K562 (cell line): ENCODE data around the gene TNPO3. TPM values are rescaled to one million over a fixed set of nuclear protein-coding genes. Genes with fewer than 3 reads are reported as not detected.

Experiments used
- ATAC-seq: fragments of 200-7000 bp; cut with Tn5 transposase; 3 replicates; pipeline ENCODE4 v1.9.1; 2020; ENCODE audit warnings: moderate library complexity
- BruUV-seq: library from RNA; stranded (reverse); fragments of 400-500 nt; replicated peaks from 2 replicates; lab custom pipeline; 2021; lab: Mats Ljungman, UMichigan
- CTCF ChIA-PET: fragments of 300-600 bp; formaldehyde crosslinking; extraction: SDS; loops from one replicate; lab custom pipeline; 2021; ENCODE audit warnings: low intra/inter-chr PET ratio; lab: Yijun Ruan, JAX
- POLR2A ChIA-PET: fragments of 300-600, 350-650 bp; sonication (Branson Sonifier 250); formaldehyde crosslinking; extraction: SDS; loops from one replicate; lab custom pipeline; 2021; ENCODE audit warnings: antibody characterized with exemption, inconsistent platforms; lab: Yijun Ruan, JAX
- DNase-seq, 4 experiments: peaks; one replicate each; pipeline versions ENCODE4 v3.0.0 to v3.0.0-alpha.2; 2011 to 2018; ENCODE audit warnings: low spot score in 3 of 4, mixed read lengths in 3 of 4; ENCODE audit errors: extremely low read depth in 1 of 4
- FAIRE-seq: peaks from 2 replicates; lab custom pipeline; 2011; peaks lifted over from hg19 to GRCh38; lab: Jason Lieb, UNC
- H2AFZ ChIP-seq: 2 replicates; pipeline ENCODE4 v1.6.0; 2011; ENCODE audit warnings: low read depth, low read length, control low read depth, inconsistent platforms
- H3K27ac ChIP-seq: fragments of 200-600 bp; 3 replicates; pipeline ENCODE4 v1.8.0; 2011; ENCODE audit warnings: low read depth, mild to moderate bottlenecking, control low read depth, inconsistent platforms, low read length, moderate library complexity, mixed read lengths; ENCODE audit errors: extremely low read depth
- H3K27me3 ChIP-seq, 2 experiments: fragments of 300-600 bp in 1 of 2; 2 replicates in 1 of 2; 3 replicates in 1 of 2; pipeline versions ENCODE4 v1.6.0 to v1.8.0; 2011; ENCODE audit warnings: inconsistent platforms in 2 of 2, low read length in 2 of 2, mild to moderate bottlenecking in 1 of 2, mixed read lengths in 1 of 2, moderate library complexity in 1 of 2; ENCODE audit not compliant: control insufficient read depth in 2 of 2, insufficient read depth in 2 of 2
- H3K36me3 ChIP-seq: fragments of 300-600 bp; 3 replicates; pipeline ENCODE4 v1.8.0; 2011; ENCODE audit warnings: mild to moderate bottlenecking, low read length, inconsistent platforms; ENCODE audit not compliant: control insufficient read depth, insufficient read depth
- H3K4me1 ChIP-seq, 2 experiments: fragments of 200-600 bp in 1 of 2; replicated peaks in 1 of 2; 2 replicates in 1 of 2; 3 replicates in 1 of 2; pipeline versions ENCODE4 v1.5.1 to v1.8.0; 2011; ENCODE audit warnings: inconsistent platforms in 2 of 2, low read length in 2 of 2, mild to moderate bottlenecking in 1 of 2, mixed read lengths in 1 of 2, moderate library complexity in 1 of 2; ENCODE audit not compliant: control insufficient read depth in 2 of 2, insufficient read depth in 2 of 2
- H3K4me2 ChIP-seq: 2 replicates; pipeline ENCODE4 v1.6.1; 2011; ENCODE audit warnings: low read length, control low read depth, inconsistent platforms, mixed read lengths; ENCODE audit not compliant: insufficient read depth
- H3K4me3 ChIP-seq: fragments of 200-600 bp; sonication (generic), shearing (Covaris generic); 2 replicates; pipeline ENCODE4 v1.5.1; 2016; ENCODE audit warnings: control low read depth, inconsistent platforms
- H3K79me2 ChIP-seq: fragments of 200-600 bp; 3 replicates; pipeline ENCODE4 v1.8.0; 2011; ENCODE audit warnings: low read length, inconsistent platforms; ENCODE audit not compliant: control insufficient read depth, insufficient read depth
- H3K9ac ChIP-seq, 2 experiments: 2 replicates each; pipeline versions ENCODE4 v1.6.0 to v1.6.1; 2011; ENCODE audit warnings: low read depth in 2 of 2, low read length in 2 of 2, control low read depth in 1 of 2, inconsistent platforms in 1 of 2, mild to moderate bottlenecking in 1 of 2, mixed read lengths in 1 of 2; ENCODE audit not compliant: insufficient read depth in 1 of 2
- H3K9me1 ChIP-seq: one replicate; pipeline ENCODE4 v1.6.0; 2011; ENCODE audit warnings: inconsistent platforms, mild to moderate bottlenecking, low read length, moderate library complexity; ENCODE audit not compliant: control insufficient read depth, insufficient read depth
- H3K9me3 ChIP-seq: replicated peaks from 2 replicates; pipeline ENCODE4 v1.5.1; 2011; ENCODE audit warnings: low read depth, low read length, inconsistent platforms; ENCODE audit not compliant: control insufficient read depth, insufficient read depth
- H4K20me1 ChIP-seq: replicated peaks from 2 replicates; pipeline ENCODE4 v1.6.1; 2011; ENCODE audit warnings: low read length, inconsistent platforms, mixed read lengths; ENCODE audit not compliant: control insufficient read depth, insufficient read depth
- SREBF1 ChIP-seq: fragments of 150-350 bp; IDR thresholded peaks from 2 replicates; pipeline ENCODE4 v1.6.1; 2014; ENCODE audit warnings: antibody characterized with exemption, low read depth, low read length, borderline replicate concordance
- ZBTB7A ChIP-seq: IDR thresholded peaks from 2 replicates; pipeline ENCODE4 v1.6.1; 2011; ENCODE audit warnings: low read depth, mild to moderate bottlenecking, low read length, moderate library complexity, borderline replicate concordance; ENCODE audit not compliant: control insufficient read depth
- ZNF316 ChIP-seq: fragments of 450-650 bp; IDR thresholded peaks from 2 replicates; pipeline ENCODE4 v1.6.1; 2016
- ZNF551 ChIP-seq: fragments of 250-450 bp; sonication (Bioruptor Pico); IDR thresholded peaks from 2 replicates; pipeline ENCODE4 v1.5.0; 2021; ENCODE audit warnings: mild to moderate bottlenecking, moderate library complexity
- WGBS: fragments of 100-300 bp; shearing (Covaris generic); methylation state at CpG from one replicate; pipeline ENCODE4 v1.1.6; 2016; ENCODE audit warnings: low coverage, mixed read lengths; ENCODE audit not compliant: insufficient coverage; ENCODE audit errors: missing lambda C conversion rate; 5-methylcytosine and 5-hydroxymethylcytosine counted together
- in situ Hi-C: fragments of 300-500 bp; cut with MboI; formaldehyde crosslinking; loops from 4 replicates; pipeline ENCODE4 v1.15.0; 2018; ENCODE audit warnings: inconsistent platforms, mixed read lengths
- intact Hi-C: fragments of 100-400 bp; cut with micrococcal nuclease; formaldehyde crosslinking; loops from 2 replicates; pipeline ENCODE4 v1.14.2; 2022
- polyA plus RNA-seq, 8 experiments: library from polyadenylated mRNA; depleted of rRNA in 4 of 8; stranded (reverse) in 5 of 8; unstranded in 3 of 8; fragments of >200 nt; fragmentation: Nextera tagmentation in 2 of 8; fragmentation: Illumina TruSeq in 1 of 8; extraction: Ambion mirVana in 2 of 8; extraction: Trizol in 1 of 8; gene quantifications; 2 replicates each; pipeline versions ENCODE4 v1.2.1 to v1.2.3, GENCODE V29; 2011 to 2014; ENCODE audit warnings: inconsistent platforms in 1 of 8, missing spikeins in 1 of 8
- total RNA-seq, 7 experiments: library from RNA; depleted of rRNA in 6 of 7; stranded (reverse); fragments of >200 nt in 6 of 7; fragmentation: Illumina TruSeq in 2 of 7; extraction: Trizol in 2 of 7; gene quantifications; 2 replicates each; pipeline versions ENCODE4 v1.2.1 to v1.2.3, GENCODE V29; 2011 to 2021; ENCODE audit warnings: low replicate concordance in 1 of 7

TNPO3 gene
- total and polyA plus RNA-seq, 9 of the 15 experiments (the other 6 are each of a cell fraction or from before 2014, with no cell fraction given), result 35.8 to 125 (median 110) TPM

- FAIRE-seq, result no peak
- POLR2A ChIA-PET, result interaction anchor here (1.1 to 1.7 kb wide), 2 partner anchors 12 to 13 kb away, joined by 4 to 5 read pairs; no protein-coding TSS in a partner anchor
- H3K4me1 ChIP-seq, result peaks cover 0 to 23% of the 10 kb centered on the region in 2 experiments; a peak in 2 of 5 replicates
These were observed 120.3 kb downstream of the TNPO3 start for GRCh38 chr7:128934361-128935341.

More at GRCh38 chr7:128934361-128935341, 120.3 kb downstream of the TNPO3 start:
- intact Hi-C loops, result no loop called here
- peak; percentile 10; the same call in 1 of the 2 replicates for TF ChIP-seq ZBTB7A
- TF ChIP-seq SREBF1, result no peak
- peak; percentile 53 for TF ChIP-seq ZNF316
- no peak for TF ChIP-seq ZNF551 (CRISPR knock-in tag)
- TF ChIP-seq, all 486 proteins: peak for 2
- Histone ChIP-seq H3K9ac (peak overlapping the region in 1 of 2 experiments; percentile 54; a peak in 1 of 4 replicates), H3K27ac (no peak overlapping the region), H3K4me2 (no peak overlapping the region), H4K20me1 (peaks cover 4% of the 10 kb centered on the region; the same call in 1 of the 2 replicates), H3K79me2 (no peaks in the 10 kb centered on the region), H2AFZ (no peak overlapping the region), H3K4me3 (no peak overlapping the region), H3K9me3 (no peaks in the 10 kb centered on the region), H3K36me3 (no peaks in the 10 kb centered on the region), H3K9me1 (no peaks in the 10 kb centered on the region), H3K27me3 (peaks cover 73 to 87% of the 10 kb centered on the region in 2 experiments)
- WGBS, result 6% methylated on average over 14 of the region's 14 CpGs
- in situ Hi-C loops, result no loop called here
- no TSS peak for BruUV-seq
- ATAC-seq (no peak), DNase-seq (no peak)
- CTCF ChIA-PET, result no interaction called here
